ENCODE measurements around the gene PEX26. TPM values are rescaled to one million over a fixed set of nuclear protein-coding genes. Genes with fewer than 3 reads are reported as not detected.

PEX26 gene
- 10 to 100 TPM; 18.0 to 21.3 TPM for total RNA-seq

DNA sequence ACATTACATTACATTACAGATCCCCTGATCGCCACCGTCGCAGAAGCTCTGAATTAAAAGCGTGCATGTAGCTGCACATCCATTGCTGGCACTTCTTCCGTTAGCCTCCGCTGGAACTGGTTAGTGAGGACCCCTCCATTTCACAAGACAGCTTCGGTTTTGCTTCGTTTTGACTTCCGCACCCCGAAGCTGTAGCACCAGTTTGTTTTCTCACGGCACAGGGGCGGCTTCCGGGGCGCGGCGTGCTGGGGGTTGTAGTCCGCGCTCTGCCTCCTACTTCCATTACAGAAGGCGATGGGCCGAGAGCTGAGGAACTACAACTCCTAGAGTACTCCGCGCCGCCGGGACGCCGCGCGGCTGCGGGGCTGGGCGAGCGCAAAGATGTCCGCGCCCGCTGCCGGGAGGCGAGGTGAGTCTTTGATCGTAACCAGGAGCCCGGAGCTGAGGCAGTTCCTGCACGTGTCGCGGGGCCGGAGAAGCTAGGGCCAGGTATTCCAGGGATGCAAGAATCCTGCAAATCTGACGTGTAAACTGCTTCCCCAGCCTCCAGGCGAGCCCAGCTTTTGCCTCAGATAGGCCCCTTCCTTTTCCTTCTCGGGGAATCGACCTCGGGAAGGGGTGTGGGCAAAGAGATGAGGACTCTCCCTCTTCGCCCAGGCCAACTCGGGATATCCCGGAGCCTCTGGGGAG, at the start of gene PEX26:
TSS of gene PEX26 (plus strand) at position 352 of the 690 bp plus-strand sequence. CDS start 387 bp downstream, outside the sequence.

DNA sequence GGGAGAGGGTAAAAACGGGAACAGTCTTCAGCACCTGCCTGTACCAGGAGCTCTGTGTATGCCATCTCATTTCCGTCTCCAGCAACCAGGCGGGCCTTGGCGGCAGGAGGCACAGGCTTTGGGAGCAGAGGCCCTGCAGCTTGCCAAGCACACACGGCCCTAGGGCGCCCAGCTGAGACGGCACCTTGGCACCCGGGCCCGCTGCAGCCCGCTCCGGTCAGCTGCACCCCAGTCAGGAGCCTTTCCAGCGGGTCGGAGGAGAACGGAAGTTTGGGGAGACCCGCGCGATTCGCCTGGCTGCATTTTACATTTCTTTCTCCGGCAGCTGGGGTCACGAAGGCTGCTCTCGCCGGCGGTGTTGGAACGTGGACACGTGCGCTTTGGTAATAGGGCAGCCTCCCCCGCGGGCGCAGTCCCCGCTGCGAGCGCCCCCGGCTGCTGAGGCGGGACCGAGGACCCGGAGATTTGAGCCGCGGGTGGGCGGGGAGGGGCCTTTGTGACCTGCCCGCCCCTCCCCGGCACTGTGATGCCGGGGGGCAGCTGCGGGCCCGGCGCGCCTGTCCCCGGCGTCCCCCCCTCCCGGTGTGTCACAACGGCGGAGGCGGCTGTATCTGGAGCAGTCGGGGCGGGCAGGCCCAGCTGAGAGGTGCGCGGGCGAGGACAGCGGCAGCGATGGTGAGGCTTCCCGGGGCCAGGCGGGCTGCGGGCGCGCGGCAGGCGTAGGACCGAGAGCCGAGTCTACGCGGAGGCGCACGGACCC, 32.6 kb downstream of the PEX26 start, which contains the start of gene TUBA8:
TSS of gene TUBA8 (plus strand) at position 616 of the 760 bp plus-strand sequence. CDS start at position 673, 57 bp downstream.

Small RNAs within 50 kb of the gene (small RNA-seq; reads per million reads assigned to genes)
- 0 reads per million in 2 donors for gene AC016027.5

Other genes with a start within 250 kb of the PEX26 start
- gene MICAL3, start 53.4 kb upstream of the PEX26 start, total RNA-seq = 10 to 100 TPM; 51.3 to 52.6 TPM
- gene TUBA8, start 32.8 kb downstream of the PEX26 start, total RNA-seq = under 1 TPM; 0.34 to 0.67 TPM
- 100 to 1,000 TPM; 169 to 303 TPM for gene USP18, start 72.2 kb downstream of the PEX26 start, total RNA-seq

All from melanocyte of skin (primary cell).